HG03097 (cell line): Measurements from ENCODE around the gene PLCXD3.
"Not testable (repeated sequence)": the region's sequence is repeated elsewhere in the genome, so short reads cannot be mapped to it uniquely, and the experiment has no call there.

Source experiments
- ATAC-seq: cut with Tn5 transposase; IDR thresholded peaks from one replicate; pipeline ENCODE4 v1.9.1; 2021; ENCODE audit not compliant: unreplicated experiment, low FRiP score

PLCXD3 gene

GRCh38 chr5:41365369-41365768, 145.0 kb downstream of the PLCXD3 start:
- no peak for ATAC-seq

GRCh38 chr5:41364346-41364745, 146.1 kb downstream of the PLCXD3 start:
- no peak for ATAC-seq

GRCh38 chr5:41363343-41363986, 146.9 kb downstream of the PLCXD3 start:
- ATAC-seq, result no peak

GRCh38 chr5:41356786-41357185, 153.6 kb downstream of the PLCXD3 start:
- ATAC-seq, result no peak

GRCh38 chr5:41349846-41350245, 160.6 kb downstream of the PLCXD3 start:
- ATAC-seq, result no peak

GRCh38 chr5:41347569-41347968, 162.8 kb downstream of the PLCXD3 start:
- ATAC-seq, result no peak

- ATAC-seq, result no peak
These were observed 163.8 kb downstream of the PLCXD3 start for GRCh38 chr5:41346609-41347008.

DNA sequence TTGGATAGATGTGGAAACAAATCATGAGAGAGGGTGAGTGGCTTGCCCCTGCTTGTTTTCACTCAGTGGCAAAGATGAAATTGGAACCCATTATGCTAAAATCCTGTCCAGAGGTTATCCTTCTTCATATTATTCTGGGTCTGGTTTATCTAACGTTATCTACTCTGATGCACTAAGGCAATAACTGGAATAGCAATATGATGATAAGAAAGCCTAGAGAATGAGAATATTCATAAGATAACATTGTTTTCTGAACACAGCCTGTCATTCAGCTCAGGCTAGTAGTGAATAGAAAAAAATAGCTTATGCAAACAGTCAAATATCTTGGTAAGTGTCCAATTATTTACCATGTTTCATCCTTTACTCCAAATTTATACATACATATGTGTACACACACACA, 165.1 kb downstream of the PLCXD3 start:
- ATAC-seq, result no peak

DNA sequence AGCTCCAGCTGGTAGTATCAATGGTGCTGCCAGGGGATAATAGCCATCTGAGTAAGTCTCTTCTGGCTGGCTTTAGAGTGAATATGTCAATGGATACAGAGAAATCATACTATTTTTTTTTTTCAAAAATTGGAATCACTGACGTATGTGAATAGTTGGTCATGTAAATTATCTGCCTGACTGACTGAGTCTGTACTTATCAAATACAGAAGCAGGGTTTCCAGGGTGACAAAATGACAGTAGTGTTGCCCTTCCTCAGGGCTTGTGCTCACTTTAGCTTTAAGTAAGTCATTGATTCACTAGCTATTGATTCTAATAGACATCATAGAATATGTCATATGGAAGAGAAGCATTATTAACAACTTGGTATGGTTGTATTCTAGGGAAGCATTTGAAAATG, 171.1 kb downstream of the PLCXD3 start:
- no peak for ATAC-seq

DNA sequence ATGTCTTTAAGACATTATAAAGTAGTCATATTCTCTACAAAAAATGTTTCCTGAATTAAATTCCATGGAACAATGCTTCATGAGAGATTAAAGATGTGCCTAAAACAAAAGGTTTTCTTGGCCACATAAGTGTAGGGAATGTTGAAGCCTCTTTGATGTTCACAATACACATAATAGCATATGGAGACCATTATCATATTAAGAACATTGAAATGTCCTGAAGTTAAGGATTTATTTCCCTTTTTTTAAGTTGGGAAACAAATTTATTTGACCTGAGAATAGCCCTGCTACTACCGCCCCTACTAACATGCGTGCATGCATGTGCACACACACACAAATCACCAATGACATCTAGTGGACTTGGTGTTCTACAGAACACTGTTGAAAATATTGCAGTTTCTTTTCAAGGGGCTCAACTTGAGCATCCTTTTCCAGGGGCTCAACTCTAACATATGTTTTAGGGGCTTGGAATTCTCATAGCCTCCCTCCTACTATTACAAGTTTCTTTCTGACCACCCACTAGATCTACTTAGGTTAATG, 172.2 kb downstream of the PLCXD3 start:
- ATAC-seq, result no peak

DNA sequence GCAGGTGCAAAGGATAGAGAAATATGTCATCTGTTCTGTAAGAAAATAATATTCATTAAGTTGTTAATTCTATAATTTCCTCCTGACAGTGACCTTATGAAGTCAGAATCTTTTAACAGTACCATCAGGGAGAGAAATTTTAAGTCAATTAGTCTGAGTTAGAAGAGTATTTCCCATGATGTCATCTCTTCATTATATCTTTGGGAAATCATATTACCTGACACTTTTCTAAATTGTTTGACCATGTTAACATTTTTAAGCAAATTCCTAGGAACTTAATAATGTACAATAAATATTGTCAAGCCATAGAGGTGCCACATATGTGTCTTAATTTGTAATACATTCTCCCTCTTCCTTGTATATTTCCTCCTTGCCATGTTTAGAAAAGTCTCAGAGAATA, 172.7 kb downstream of the PLCXD3 start:
- no peak for ATAC-seq

- ATAC-seq, result no peak
These were observed 173.2 kb downstream of the PLCXD3 start for GRCh38 chr5:41337216-41337615.

DNA sequence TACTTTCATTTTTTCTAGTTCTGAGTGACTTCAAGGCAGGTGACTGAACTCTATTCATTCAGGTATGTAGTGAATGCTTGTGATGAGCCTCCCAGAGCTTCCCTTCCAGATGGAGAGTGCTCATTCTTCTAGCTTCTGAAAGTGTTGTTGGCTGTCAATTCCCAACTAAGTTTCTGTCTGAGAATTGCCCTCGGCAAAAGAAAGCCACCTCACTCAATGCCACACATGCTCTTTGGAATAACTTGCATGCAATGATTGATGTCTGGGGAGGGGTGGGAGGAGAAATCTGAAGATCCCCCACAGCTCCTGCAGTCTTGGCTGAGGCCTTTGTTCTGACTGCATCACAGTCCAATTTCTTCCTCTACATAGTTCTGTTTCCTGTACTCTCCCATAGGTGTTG, 173.9 kb downstream of the PLCXD3 start:
- ATAC-seq, result no peak

GRCh38 chr5:41335596-41336181, 174.7 kb downstream of the PLCXD3 start:
- no peak for ATAC-seq

DNA sequence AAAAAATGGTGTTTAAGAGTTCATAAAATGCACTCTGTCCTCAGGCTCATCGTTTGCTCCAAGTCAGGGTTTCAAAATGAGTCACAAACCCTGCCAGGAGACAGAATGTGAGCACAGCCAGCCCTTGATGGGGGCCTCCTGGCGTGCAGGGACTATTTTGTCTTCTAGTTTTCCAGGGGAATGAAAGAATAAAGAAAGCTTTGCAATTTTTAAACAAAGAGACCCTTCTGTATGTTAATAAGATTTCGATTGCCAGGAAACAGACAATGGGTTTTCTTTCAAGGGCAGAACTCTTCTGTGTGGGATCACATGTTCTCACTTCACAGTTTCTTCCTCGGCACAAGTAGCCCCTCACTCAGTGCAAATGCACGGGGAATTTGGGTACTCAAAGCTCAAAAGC, 175.6 kb downstream of the PLCXD3 start:
- peak; percentile 63 for ATAC-seq

- no peak for ATAC-seq
These were observed 176.2 kb downstream of the PLCXD3 start for GRCh38 chr5:41334221-41334620.

DNA sequence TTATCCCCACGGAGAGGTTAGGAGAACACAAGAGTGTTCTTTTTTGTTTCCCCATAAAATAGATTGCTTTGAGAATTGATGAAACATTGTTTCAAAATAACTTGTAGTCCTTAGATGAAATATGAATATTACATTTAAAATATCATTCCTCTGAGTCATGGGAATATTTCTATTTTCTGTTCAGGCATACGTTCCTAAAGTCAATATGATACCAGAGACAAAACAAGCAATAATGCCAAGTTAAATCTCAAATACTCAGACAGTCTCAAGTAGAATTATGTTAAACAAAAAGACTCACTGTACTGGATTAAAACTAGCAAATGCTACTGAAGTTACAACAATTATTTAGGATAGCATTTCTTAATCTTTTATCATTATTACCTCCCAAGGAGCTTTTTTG, 185.3 kb downstream of the PLCXD3 start:
- ATAC-seq, result no peak

GRCh38 chr5:41322826-41323225, 187.6 kb downstream of the PLCXD3 start:
- not testable (repeated sequence) for ATAC-seq

DNA sequence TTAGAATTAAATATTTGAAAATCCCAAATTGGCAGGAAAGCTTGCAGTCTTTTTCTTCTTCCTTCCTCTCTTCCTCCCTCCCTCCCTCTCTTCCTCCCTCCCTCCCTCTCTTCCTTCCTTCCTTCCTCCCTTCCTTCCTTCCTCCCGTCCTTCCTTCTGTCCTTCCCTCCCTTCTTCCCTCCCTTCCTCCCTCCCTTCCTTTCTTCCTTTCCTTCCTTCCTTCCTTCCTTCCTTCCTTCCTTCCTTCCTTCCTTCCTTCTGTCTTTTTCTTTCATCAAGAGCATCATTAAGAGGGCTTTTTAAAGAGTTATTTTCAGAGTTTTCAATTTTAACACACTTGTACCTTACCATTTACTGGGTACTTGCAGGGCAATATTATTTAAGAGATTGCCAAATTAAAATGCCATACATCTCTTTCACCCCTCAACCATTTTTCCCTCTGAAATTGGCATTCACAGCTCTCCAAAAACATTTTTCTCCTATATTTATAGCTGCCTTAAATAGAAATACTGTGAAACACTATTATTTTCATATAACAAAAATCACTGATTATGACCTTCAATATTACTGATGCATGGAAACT, 197.8 kb downstream of the PLCXD3 start:
- ATAC-seq, result no peak

DNA sequence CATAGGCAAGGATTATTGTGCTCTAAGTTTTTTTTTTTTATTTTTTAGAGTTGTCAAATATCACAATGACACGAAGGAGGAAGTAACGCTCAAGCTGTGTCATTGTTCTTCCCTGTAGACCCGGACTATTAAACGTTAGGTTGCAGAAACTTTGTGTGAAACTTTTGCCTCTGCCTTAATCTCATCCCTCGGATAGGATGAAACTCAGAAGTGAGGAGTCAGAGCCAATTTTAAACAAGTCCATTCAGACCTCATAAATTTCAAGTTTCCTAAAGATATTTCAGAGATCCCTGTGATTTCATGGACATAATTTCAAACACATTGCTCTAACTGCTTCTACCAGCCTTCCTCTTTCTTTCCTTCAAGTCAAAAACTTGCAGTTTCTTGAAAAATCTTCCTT, 198.3 kb downstream of the PLCXD3 start:
- no peak for ATAC-seq

GRCh38 chr5:41309275-41309674, 201.1 kb downstream of the PLCXD3 start:
- no peak for ATAC-seq

GRCh38 chr5:41306005-41306404, 204.4 kb downstream of the PLCXD3 start:
- ATAC-seq, result no peak
